K562 (cell line): ENCODE data around the gene EPB41L1. TPM values are rescaled to one million over a fixed set of nuclear protein-coding genes. Genes with fewer than 3 reads are reported as not detected.

Experiments
- ATAC-seq: fragments of 200-7000 bp; cut with Tn5 transposase; 3 replicates; pipeline ENCODE4 v1.9.1; 2020; ENCODE audit warnings: moderate library complexity
- BruUV-seq: library from RNA; stranded (reverse); fragments of 400-500 nt; replicated peaks from 2 replicates; lab custom pipeline; 2021; lab: Mats Ljungman, UMichigan
- CTCF ChIA-PET: fragments of 300-600 bp; formaldehyde crosslinking; extraction: SDS; loops from one replicate; lab custom pipeline; 2021; ENCODE audit warnings: low intra/inter-chr PET ratio; lab: Yijun Ruan, JAX
- POLR2A ChIA-PET: fragments of 300-600, 350-650 bp; sonication (Branson Sonifier 250); formaldehyde crosslinking; extraction: SDS; loops from one replicate; lab custom pipeline; 2021; ENCODE audit warnings: antibody characterized with exemption, inconsistent platforms; lab: Yijun Ruan, JAX
- DNase-seq, 4 experiments: peaks; one replicate each; pipeline versions ENCODE4 v3.0.0 to v3.0.0-alpha.2; 2011 to 2018; ENCODE audit warnings: low spot score in 3 of 4, mixed read lengths in 3 of 4; ENCODE audit errors: extremely low read depth in 1 of 4
- FAIRE-seq: peaks from 2 replicates; lab custom pipeline; 2011; peaks lifted over from hg19 to GRCh38; lab: Jason Lieb, UNC
- H2AFZ ChIP-seq: 2 replicates; pipeline ENCODE4 v1.6.0; 2011; ENCODE audit warnings: low read depth, low read length, control low read depth, inconsistent platforms
- H3K27ac ChIP-seq: fragments of 200-600 bp; 3 replicates; pipeline ENCODE4 v1.8.0; 2011; ENCODE audit warnings: low read depth, mild to moderate bottlenecking, control low read depth, inconsistent platforms, low read length, moderate library complexity, mixed read lengths; ENCODE audit errors: extremely low read depth
- H3K27me3 ChIP-seq, 2 experiments: fragments of 300-600 bp in 1 of 2; 2 replicates in 1 of 2; 3 replicates in 1 of 2; pipeline versions ENCODE4 v1.6.0 to v1.8.0; 2011; ENCODE audit warnings: inconsistent platforms in 2 of 2, low read length in 2 of 2, mild to moderate bottlenecking in 1 of 2, mixed read lengths in 1 of 2, moderate library complexity in 1 of 2; ENCODE audit not compliant: control insufficient read depth in 2 of 2, insufficient read depth in 2 of 2
- H3K36me3 ChIP-seq: fragments of 300-600 bp; 3 replicates; pipeline ENCODE4 v1.8.0; 2011; ENCODE audit warnings: mild to moderate bottlenecking, low read length, inconsistent platforms; ENCODE audit not compliant: control insufficient read depth, insufficient read depth
- H3K4me1 ChIP-seq, 2 experiments: fragments of 200-600 bp in 1 of 2; replicated peaks in 1 of 2; 2 replicates in 1 of 2; 3 replicates in 1 of 2; pipeline versions ENCODE4 v1.5.1 to v1.8.0; 2011; ENCODE audit warnings: inconsistent platforms in 2 of 2, low read length in 2 of 2, mild to moderate bottlenecking in 1 of 2, mixed read lengths in 1 of 2, moderate library complexity in 1 of 2; ENCODE audit not compliant: control insufficient read depth in 2 of 2, insufficient read depth in 2 of 2
- H3K4me2 ChIP-seq: 2 replicates; pipeline ENCODE4 v1.6.1; 2011; ENCODE audit warnings: low read length, control low read depth, inconsistent platforms, mixed read lengths; ENCODE audit not compliant: insufficient read depth
- H3K4me3 ChIP-seq: fragments of 200-600 bp; sonication (generic), shearing (Covaris generic); 2 replicates; pipeline ENCODE4 v1.5.1; 2016; ENCODE audit warnings: control low read depth, inconsistent platforms
- H3K79me2 ChIP-seq: fragments of 200-600 bp; 3 replicates; pipeline ENCODE4 v1.8.0; 2011; ENCODE audit warnings: low read length, inconsistent platforms; ENCODE audit not compliant: control insufficient read depth, insufficient read depth
- H3K9ac ChIP-seq, 2 experiments: 2 replicates each; pipeline versions ENCODE4 v1.6.0 to v1.6.1; 2011; ENCODE audit warnings: low read depth in 2 of 2, low read length in 2 of 2, control low read depth in 1 of 2, inconsistent platforms in 1 of 2, mild to moderate bottlenecking in 1 of 2, mixed read lengths in 1 of 2; ENCODE audit not compliant: insufficient read depth in 1 of 2
- H3K9me1 ChIP-seq: one replicate; pipeline ENCODE4 v1.6.0; 2011; ENCODE audit warnings: inconsistent platforms, mild to moderate bottlenecking, low read length, moderate library complexity; ENCODE audit not compliant: control insufficient read depth, insufficient read depth
- H3K9me3 ChIP-seq: replicated peaks from 2 replicates; pipeline ENCODE4 v1.5.1; 2011; ENCODE audit warnings: low read depth, low read length, inconsistent platforms; ENCODE audit not compliant: control insufficient read depth, insufficient read depth
- H4K20me1 ChIP-seq: replicated peaks from 2 replicates; pipeline ENCODE4 v1.6.1; 2011; ENCODE audit warnings: low read length, inconsistent platforms, mixed read lengths; ENCODE audit not compliant: control insufficient read depth, insufficient read depth
- CHCHD3 ChIP-seq: fragments of 250-450 bp; sonication (Bioruptor Pico); IDR thresholded peaks from 2 replicates; pipeline ENCODE4 v2.1.2; 2022; ENCODE audit warnings: mild to moderate bottlenecking
- RAD21 ChIP-seq, 2 experiments: fragments of 250-450 bp in 1 of 2; fragments of 450-650 bp in 1 of 2; sonication (Bioruptor Pico) in 1 of 2; formaldehyde crosslinking in 1 of 2; IDR thresholded peaks in 1 of 2; conservative IDR thresholded peaks in 1 of 2; 2 replicates each; pipeline versions ENCODE4 v1.4.0 to v1.8.0; 2020 to 2022; ENCODE audit warnings: mild to moderate bottlenecking in 2 of 2, moderate library complexity in 1 of 2
- RBM39 ChIP-seq: fragments of 200-400 bp; formaldehyde crosslinking; optimal IDR thresholded peaks from 2 replicates; pipeline ENCODE3; 2018; ENCODE audit warnings: low read depth, low read length
- SMC3 ChIP-seq: conservative IDR thresholded peaks from 2 replicates; pipeline ENCODE4 v1.6.1; 2011; ENCODE audit warnings: low read depth, low read length, improper control_type of control experiment; ENCODE audit not compliant: insufficient read depth
- ZFP1 ChIP-seq: fragments of 450-650 bp; formaldehyde crosslinking; IDR thresholded peaks from 2 replicates; pipeline ENCODE4 v1.4.0; 2020; ENCODE audit warnings: mild to moderate bottlenecking, mixed read lengths
- WGBS: fragments of 100-300 bp; shearing (Covaris generic); methylation state at CpG from one replicate; pipeline ENCODE4 v1.1.6; 2016; ENCODE audit warnings: low coverage, mixed read lengths; ENCODE audit not compliant: insufficient coverage; ENCODE audit errors: missing lambda C conversion rate; 5-methylcytosine and 5-hydroxymethylcytosine counted together
- in situ Hi-C: fragments of 300-500 bp; cut with MboI; formaldehyde crosslinking; loops from 4 replicates; pipeline ENCODE4 v1.15.0; 2018; ENCODE audit warnings: inconsistent platforms, mixed read lengths
- intact Hi-C: fragments of 100-400 bp; cut with micrococcal nuclease; formaldehyde crosslinking; loops from 2 replicates; pipeline ENCODE4 v1.14.2; 2022
- polyA plus RNA-seq, 8 experiments: library from polyadenylated mRNA; depleted of rRNA in 4 of 8; stranded (reverse) in 5 of 8; unstranded in 3 of 8; fragments of >200 nt; fragmentation: Nextera tagmentation in 2 of 8; fragmentation: Illumina TruSeq in 1 of 8; extraction: Ambion mirVana in 2 of 8; extraction: Trizol in 1 of 8; gene quantifications; 2 replicates each; pipeline versions ENCODE4 v1.2.1 to v1.2.3, GENCODE V29; 2011 to 2014; ENCODE audit warnings: inconsistent platforms in 1 of 8, missing spikeins in 1 of 8
- total RNA-seq, 7 experiments: library from RNA; depleted of rRNA in 6 of 7; stranded (reverse); fragments of >200 nt in 6 of 7; fragmentation: Illumina TruSeq in 2 of 7; extraction: Trizol in 2 of 7; gene quantifications; 2 replicates each; pipeline versions ENCODE4 v1.2.1 to v1.2.3, GENCODE V29; 2011 to 2021; ENCODE audit warnings: low replicate concordance in 1 of 7
- TF ChIP-seq, protein P1 (sequence below), 3 experiments: IDR thresholded peaks in 2 of 3; conservative IDR thresholded peaks in 1 of 3; 2 replicates each; pipeline ENCODE4 v1.5.1; 2011 to 2012; ENCODE audit warnings: low read length in 3 of 3, mild to moderate bottlenecking in 3 of 3, control low read depth in 2 of 3, improper control_type of control experiment in 1 of 3, inconsistent platforms in 1 of 3, low read depth in 1 of 3, mixed read lengths in 1 of 3, moderate library complexity in 1 of 3; ENCODE audit not compliant: insufficient read depth in 2 of 3
- TF ChIP-seq, protein P2 (sequence below): fragments of 450-650 bp; IDR thresholded peaks from 2 replicates; pipeline ENCODE4 v1.6.1; 2016; ENCODE audit warnings: borderline replicate concordance
- TF ChIP-seq, protein P3 (sequence below): IDR thresholded peaks from 2 replicates; pipeline ENCODE4 v1.6.1; 2011; ENCODE audit warnings: borderline replicate concordance, low read depth, mild to moderate bottlenecking, moderate library complexity, low read length; ENCODE audit not compliant: insufficient read depth, poor library complexity, severe bottlenecking

Gene EPB41L1
- total and polyA plus RNA-seq, 9 of the 15 experiments (the other 6 are each of a cell fraction or from before 2014, with no cell fraction given) = 0.11 to 4.3 (median 1.3) TPM

DNA sequence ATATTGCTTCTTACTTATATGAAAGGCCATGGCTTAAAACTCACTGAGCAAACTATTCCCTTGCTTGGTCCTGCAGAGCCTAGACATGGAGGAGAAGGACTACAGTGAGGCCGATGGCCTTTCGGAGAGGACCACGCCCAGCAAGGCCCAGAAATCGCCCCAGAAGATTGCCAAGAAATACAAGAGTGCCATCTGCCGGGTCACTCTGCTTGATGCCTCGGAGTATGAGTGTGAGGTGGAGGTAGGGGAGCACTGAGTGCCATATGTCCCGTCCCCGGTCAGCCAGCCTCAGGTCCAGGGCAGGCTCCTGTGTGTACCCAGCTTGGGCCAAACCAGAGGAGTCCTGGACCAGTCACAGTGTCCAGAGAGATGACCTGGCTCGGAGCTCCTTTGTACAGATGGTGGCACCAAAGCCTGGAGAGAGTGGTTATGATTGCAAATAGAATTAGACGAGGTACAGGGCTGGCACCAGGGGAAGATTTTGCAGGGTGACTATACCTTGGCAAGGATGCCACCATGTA, 21.0 kb downstream of the EPB41L1 start:
- H4K20me1 ChIP-seq = no peaks in the 10 kb centered on the region
- WGBS = 19% methylated on average over 10 of the region's 10 CpGs
- no peaks in the 10 kb centered on the region for H3K79me2 ChIP-seq
- H3K4me1 ChIP-seq = peaks cover 0 to 8% of the 10 kb centered on the region in 2 experiments; a peak in 3 of 5 replicates
- no peak overlapping the region for H2AFZ ChIP-seq
- H3K36me3 ChIP-seq = no peaks in the 10 kb centered on the region
- intact Hi-C loops = no loop called here
- peaks cover 3% of the 10 kb centered on the region for H3K9me1 ChIP-seq
- H3K9ac ChIP-seq = no peak overlapping the region
- no peak for FAIRE-seq
- peak in 1 of 4 experiments; percentile 24 for DNase-seq
- TF ChIP-seq, protein P1, sequence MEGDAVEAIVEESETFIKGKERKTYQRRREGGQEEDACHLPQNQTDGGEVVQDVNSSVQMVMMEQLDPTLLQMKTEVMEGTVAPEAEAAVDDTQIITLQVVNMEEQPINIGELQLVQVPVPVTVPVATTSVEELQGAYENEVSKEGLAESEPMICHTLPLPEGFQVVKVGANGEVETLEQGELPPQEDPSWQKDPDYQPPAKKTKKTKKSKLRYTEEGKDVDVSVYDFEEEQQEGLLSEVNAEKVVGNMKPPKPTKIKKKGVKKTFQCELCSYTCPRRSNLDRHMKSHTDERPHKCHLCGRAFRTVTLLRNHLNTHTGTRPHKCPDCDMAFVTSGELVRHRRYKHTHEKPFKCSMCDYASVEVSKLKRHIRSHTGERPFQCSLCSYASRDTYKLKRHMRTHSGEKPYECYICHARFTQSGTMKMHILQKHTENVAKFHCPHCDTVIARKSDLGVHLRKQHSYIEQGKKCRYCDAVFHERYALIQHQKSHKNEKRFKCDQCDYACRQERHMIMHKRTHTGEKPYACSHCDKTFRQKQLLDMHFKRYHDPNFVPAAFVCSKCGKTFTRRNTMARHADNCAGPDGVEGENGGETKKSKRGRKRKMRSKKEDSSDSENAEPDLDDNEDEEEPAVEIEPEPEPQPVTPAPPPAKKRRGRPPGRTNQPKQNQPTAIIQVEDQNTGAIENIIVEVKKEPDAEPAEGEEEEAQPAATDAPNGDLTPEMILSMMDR (IDR thresholded peaks at IDR 0.05 in 2 of 3, conservative IDR thresholded peaks at IDR 0.05 in 1 of 3; ENCODE audit: insufficient read depth in 2 of 3, low read depth in 1 of 3, low read length in 3 of 3) = peak; percentile 19 to 40 (median 39); a peak in 3 of 6 replicates
- TF ChIP-seq, protein P2, sequence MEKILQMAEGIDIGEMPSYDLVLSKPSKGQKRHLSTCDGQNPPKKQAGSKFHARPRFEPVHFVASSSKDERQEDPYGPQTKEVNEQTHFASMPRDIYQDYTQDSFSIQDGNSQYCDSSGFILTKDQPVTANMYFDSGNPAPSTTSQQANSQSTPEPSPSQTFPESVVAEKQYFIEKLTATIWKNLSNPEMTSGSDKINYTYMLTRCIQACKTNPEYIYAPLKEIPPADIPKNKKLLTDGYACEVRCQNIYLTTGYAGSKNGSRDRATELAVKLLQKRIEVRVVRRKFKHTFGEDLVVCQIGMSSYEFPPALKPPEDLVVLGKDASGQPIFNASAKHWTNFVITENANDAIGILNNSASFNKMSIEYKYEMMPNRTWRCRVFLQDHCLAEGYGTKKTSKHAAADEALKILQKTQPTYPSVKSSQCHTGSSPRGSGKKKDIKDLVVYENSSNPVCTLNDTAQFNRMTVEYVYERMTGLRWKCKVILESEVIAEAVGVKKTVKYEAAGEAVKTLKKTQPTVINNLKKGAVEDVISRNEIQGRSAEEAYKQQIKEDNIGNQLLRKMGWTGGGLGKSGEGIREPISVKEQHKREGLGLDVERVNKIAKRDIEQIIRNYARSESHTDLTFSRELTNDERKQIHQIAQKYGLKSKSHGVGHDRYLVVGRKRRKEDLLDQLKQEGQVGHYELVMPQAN = no peak
- TF ChIP-seq CHCHD3 (CRISPR knock-in tag) (no peak), ZFP1 (CRISPR knock-in tag) (no peak), RAD21 (CRISPR knock-in tag; conservative IDR thresholded peaks at IDR 0.05 in 1 of 2, IDR thresholded peaks at IDR 0.05 in 1 of 2) (peak in 1 of 2 experiments; percentile 39; a peak in 2 of 4 replicates), RBM39 (no peak), SMC3 (0 out of 2 replicates have a peak, but pooled peaks have one; percentile 13)
- TF ChIP-seq, protein P3, sequence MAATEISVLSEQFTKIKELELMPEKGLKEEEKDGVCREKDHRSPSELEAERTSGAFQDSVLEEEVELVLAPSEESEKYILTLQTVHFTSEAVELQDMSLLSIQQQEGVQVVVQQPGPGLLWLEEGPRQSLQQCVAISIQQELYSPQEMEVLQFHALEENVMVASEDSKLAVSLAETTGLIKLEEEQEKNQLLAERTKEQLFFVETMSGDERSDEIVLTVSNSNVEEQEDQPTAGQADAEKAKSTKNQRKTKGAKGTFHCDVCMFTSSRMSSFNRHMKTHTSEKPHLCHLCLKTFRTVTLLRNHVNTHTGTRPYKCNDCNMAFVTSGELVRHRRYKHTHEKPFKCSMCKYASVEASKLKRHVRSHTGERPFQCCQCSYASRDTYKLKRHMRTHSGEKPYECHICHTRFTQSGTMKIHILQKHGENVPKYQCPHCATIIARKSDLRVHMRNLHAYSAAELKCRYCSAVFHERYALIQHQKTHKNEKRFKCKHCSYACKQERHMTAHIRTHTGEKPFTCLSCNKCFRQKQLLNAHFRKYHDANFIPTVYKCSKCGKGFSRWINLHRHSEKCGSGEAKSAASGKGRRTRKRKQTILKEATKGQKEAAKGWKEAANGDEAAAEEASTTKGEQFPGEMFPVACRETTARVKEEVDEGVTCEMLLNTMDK = no peak
- no peak overlapping the region for H3K4me2 ChIP-seq
- H3K27me3 ChIP-seq = no peaks in the 10 kb centered on the region
- in situ Hi-C loops = no loop called here
- ATAC-seq = peak; percentile 54; the same call in 2 of the 3 replicates
- POLR2A ChIA-PET = interaction anchor here (0.5 to 1.0 kb wide), 4 partner anchors 26 to 263 kb away, joined by 3 read pairs; partner anchors contain the start of gene CNBD2
- H3K27ac ChIP-seq = no peak overlapping the region
- CTCF ChIA-PET = interaction anchor here (1.7 kb wide), 1 partner anchor 24 kb away, joined by 9 read pairs; no protein-coding TSS in a partner anchor
- no TSS peak for BruUV-seq
- H3K4me3 ChIP-seq = no peak overlapping the region
- H3K9me3 ChIP-seq = no peaks in the 10 kb centered on the region
